ENCODE results near the gene AACS. TPM values are rescaled to one million over a fixed set of nuclear protein-coding genes. Genes with fewer than 3 reads are reported as not detected.

AACS gene
- total and polyA plus RNA-seq, 2 of the 13 experiments (the other 11 are each of a cell fraction or from before 2014, with no cell fraction given) = 23.3 to 28.8 TPM

DNA sequence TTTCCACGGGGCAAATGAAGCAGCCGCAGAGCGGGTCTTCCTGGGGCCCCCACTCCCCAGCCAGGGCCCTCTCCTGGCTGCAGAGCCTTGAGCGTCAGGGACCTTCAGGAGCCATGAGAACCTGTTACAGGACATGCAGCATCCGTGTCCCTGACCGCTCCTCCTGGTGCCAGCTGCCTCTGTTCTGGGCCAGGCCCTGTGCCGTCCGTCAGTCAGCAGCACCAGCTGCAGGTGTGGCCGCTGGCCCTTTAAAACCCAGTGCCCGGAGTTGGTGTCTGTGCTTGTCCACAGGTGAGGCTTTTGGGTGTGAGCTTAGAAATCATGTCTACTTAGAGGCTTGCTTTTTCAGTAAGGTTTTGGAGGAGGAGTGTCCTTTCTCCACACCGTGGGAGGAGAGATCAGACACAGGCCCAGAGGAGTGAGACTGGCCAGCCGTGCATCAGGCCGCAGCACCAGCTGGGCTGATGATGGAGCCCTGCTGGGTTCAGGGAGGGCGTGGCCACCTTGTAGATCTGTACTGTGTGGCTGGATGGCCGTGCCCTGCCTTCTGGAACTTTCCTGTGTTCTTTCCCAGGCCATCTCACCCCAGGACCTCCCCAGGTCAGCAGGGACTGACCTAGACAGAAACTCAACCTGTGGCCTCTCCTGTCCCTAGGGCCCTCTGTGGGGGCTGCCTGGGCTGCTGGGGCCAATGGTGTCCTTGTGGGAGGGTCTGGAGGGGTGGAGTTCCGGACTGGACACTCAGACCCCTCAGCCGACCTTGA lies 27.1 kb downstream of the AACS start (continued):
- TF ChIP-seq, protein P1, sequence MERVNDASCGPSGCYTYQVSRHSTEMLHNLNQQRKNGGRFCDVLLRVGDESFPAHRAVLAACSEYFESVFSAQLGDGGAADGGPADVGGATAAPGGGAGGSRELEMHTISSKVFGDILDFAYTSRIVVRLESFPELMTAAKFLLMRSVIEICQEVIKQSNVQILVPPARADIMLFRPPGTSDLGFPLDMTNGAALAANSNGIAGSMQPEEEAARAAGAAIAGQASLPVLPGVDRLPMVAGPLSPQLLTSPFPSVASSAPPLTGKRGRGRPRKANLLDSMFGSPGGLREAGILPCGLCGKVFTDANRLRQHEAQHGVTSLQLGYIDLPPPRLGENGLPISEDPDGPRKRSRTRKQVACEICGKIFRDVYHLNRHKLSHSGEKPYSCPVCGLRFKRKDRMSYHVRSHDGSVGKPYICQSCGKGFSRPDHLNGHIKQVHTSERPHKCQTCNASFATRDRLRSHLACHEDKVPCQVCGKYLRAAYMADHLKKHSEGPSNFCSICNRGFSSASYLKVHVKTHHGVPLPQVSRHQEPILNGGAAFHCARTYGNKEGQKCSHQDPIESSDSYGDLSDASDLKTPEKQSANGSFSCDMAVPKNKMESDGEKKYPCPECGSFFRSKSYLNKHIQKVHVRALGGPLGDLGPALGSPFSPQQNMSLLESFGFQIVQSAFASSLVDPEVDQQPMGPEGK (CRISPR knock-in tag; IDR thresholded peaks at IDR 0.05) = peak; percentile 71; the same call in 1 of the 2 replicates
- peak; percentile 89 for TF ChIP-seq ZBTB7A (CRISPR knock-in tag; IDR thresholded peaks at IDR 0.05)
- peak; percentile 67; the same call in 1 of the 2 replicates for TF ChIP-seq GABPB1 (CRISPR knock-in tag; IDR thresholded peaks at IDR 0.05)
- TF ChIP-seq, protein P2, sequence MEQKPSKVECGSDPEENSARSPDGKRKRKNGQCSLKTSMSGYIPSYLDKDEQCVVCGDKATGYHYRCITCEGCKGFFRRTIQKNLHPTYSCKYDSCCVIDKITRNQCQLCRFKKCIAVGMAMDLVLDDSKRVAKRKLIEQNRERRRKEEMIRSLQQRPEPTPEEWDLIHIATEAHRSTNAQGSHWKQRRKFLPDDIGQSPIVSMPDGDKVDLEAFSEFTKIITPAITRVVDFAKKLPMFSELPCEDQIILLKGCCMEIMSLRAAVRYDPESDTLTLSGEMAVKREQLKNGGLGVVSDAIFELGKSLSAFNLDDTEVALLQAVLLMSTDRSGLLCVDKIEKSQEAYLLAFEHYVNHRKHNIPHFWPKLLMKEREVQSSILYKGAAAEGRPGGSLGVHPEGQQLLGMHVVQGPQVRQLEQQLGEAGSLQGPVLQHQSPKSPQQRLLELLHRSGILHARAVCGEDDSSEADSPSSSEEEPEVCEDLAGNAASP (CRISPR knock-in tag; IDR thresholded peaks at IDR 0.05; ENCODE audit: borderline replicate concordance) = peak; percentile 74; the same call in 1 of the 2 replicates
- peak; percentile 19; the same call in 1 of the 2 replicates for TF ChIP-seq ZNF792 (CRISPR knock-in tag; IDR thresholded peaks at IDR 0.05)
- TF ChIP-seq, protein P3, sequence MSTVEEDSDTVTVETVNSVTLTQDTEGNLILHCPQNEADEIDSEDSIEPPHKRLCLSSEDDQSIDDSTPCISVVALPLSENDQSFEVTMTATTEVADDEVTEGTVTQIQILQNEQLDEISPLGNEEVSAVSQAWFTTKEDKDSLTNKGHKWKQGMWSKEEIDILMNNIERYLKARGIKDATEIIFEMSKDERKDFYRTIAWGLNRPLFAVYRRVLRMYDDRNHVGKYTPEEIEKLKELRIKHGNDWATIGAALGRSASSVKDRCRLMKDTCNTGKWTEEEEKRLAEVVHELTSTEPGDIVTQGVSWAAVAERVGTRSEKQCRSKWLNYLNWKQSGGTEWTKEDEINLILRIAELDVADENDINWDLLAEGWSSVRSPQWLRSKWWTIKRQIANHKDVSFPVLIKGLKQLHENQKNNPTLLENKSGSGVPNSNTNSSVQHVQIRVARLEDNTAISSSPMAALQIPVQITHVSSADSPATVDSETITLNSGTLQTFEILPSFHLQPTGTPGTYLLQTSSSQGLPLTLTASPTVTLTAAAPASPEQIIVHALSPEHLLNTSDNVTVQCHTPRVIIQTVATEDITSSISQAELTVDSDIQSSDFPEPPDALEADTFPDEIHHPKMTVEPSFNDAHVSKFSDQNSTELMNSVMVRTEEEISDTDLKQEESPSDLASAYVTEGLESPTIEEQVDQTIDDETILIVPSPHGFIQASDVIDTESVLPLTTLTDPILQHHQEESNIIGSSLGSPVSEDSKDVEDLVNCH (CRISPR knock-in tag; IDR thresholded peaks at IDR 0.05) = no peak
- peak; percentile 26; the same call in 1 of the 2 replicates for TF ChIP-seq ZNF629 (CRISPR knock-in tag; conservative IDR thresholded peaks at IDR 0.05)
- no peak; the same call in none of the 2 replicates for TF ChIP-seq HNF4A (CRISPR knock-in tag; IDR thresholded peaks at IDR 0.05)
- no peak for TF ChIP-seq ZNF562 (CRISPR knock-in tag; IDR thresholded peaks at IDR 0.05; ENCODE audit: borderline replicate concordance)
- no peak for TF ChIP-seq ZNF274 (CRISPR knock-in tag; IDR thresholded peaks at IDR 0.05)
- TF ChIP-seq TEAD2 (CRISPR knock-in tag; IDR thresholded peaks at IDR 0.05) = no peak
- TF ChIP-seq NCOR1 (IDR thresholded peaks at IDR 0.05; ENCODE audit: borderline replicate concordance, low read length) = no peak
- TF ChIP-seq HHEX (CRISPR knock-in tag; IDR thresholded peaks at IDR 0.05) = 0 out of 2 replicates have a peak, but pooled peaks have one; percentile 13
- peak; percentile 77; the same call in 1 of the 2 replicates for TF ChIP-seq ESRRA (CRISPR knock-in tag; IDR thresholded peaks at IDR 0.05; ENCODE audit: low read depth)
- TF ChIP-seq, protein P4, sequence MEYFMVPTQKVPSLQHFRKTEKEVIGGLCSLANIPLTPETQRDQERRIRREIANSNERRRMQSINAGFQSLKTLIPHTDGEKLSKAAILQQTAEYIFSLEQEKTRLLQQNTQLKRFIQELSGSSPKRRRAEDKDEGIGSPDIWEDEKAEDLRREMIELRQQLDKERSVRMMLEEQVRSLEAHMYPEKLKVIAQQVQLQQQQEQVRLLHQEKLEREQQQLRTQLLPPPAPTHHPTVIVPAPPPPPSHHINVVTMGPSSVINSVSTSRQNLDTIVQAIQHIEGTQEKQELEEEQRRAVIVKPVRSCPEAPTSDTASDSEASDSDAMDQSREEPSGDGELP (IDR thresholded peaks at IDR 0.05; ENCODE audit: borderline replicate concordance, low read depth) = peak; percentile 41; the same call in 1 of the 2 replicates
- TF ChIP-seq ZBTB1 (CRISPR knock-in tag; IDR thresholded peaks at IDR 0.05; ENCODE audit: borderline replicate concordance) = no peak
- no peak for TF ChIP-seq AGO1 (IDR thresholded peaks at IDR 0.05; ENCODE audit: low read depth, low read length, poor library complexity, severe bottlenecking)
- no peak for TF ChIP-seq ZNF549 (CRISPR knock-in tag; IDR thresholded peaks at IDR 0.05)
- TF ChIP-seq, protein P5, sequence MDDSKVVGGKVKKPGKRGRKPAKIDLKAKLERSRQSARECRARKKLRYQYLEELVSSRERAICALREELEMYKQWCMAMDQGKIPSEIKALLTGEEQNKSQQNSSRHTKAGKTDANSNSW (CRISPR knock-in tag; IDR thresholded peaks at IDR 0.05; ENCODE audit: borderline replicate concordance) = no peak
- TF ChIP-seq CENPX (CRISPR knock-in tag; IDR thresholded peaks at IDR 0.05) = no peak
- TF ChIP-seq ZNF678 (CRISPR knock-in tag; IDR thresholded peaks at IDR 0.05) = no peak
- TF ChIP-seq HES4 (CRISPR knock-in tag; IDR thresholded peaks at IDR 0.05; ENCODE audit: borderline replicate concordance) = 0 out of 2 replicates have a peak, but pooled peaks have one; percentile 54
- no peak for TF ChIP-seq FLYWCH1 (CRISPR knock-in tag; IDR thresholded peaks at IDR 0.05)
- no peak for TF ChIP-seq RBFOX2 (IDR thresholded peaks at IDR 0.05; ENCODE audit: low read depth, low read length)
